Measurements from ENCODE around the gene ELOVL7. TPM values are rescaled to one million over a fixed set of nuclear protein-coding genes. Genes with fewer than 3 reads are reported as not detected.

Gene ELOVL7
- polyA plus RNA-seq, 1 of the 3 experiments (the other 2 are of a cell fraction), result 0.07 TPM

DNA sequence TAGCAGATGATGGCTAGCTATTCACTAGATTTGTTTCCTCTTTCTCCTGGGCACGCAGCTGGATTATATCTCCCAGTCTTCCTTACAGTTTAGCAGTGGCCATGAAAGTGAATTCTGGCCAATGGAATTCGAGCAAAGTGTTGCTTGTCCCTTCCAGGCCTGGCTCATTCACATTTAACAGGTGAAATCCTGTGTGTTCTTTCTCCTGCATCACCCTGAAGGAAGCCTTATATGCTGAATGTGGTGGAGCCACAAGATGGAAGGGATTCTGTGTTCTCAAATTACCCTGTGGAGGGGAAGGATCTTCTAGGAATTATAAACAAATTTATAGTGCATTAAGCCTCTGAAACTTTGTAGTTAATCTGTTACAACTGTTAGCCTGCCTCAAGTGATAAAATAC lies 8.2 kb upstream of the ELOVL7 start:
- no peak overlapping the region for H3K4me3 ChIP-seq (ENCODE audit: low read depth in 2 of 2, low read length in 1 of 2)
- 45% methylated on average over 2 of the region's 2 CpGs for WGBS (ENCODE audit: low lambda C conversion rate)
- H3K79me2 ChIP-seq (ENCODE audit: insufficient read depth), result no peaks in the 10 kb centered on the region
- H3F3A ChIP-seq (replicated peaks; ENCODE audit: insufficient read depth), result no peaks in the 10 kb centered on the region
- no peaks in the 10 kb centered on the region for H3K9me2 ChIP-seq
- TF ChIP-seq EZH2phosphoT487 (IDR thresholded peaks at IDR 0.05; ENCODE audit: borderline replicate concordance, low read depth) (no peak), ZBTB33 (IDR thresholded peaks at IDR 0.05; ENCODE audit: borderline replicate concordance, low read depth) (no peak), GABPA (IDR thresholded peaks at IDR 0.05; ENCODE audit: low read depth) (no peak), TAF1 (IDR thresholded peaks at IDR 0.05; ENCODE audit: borderline replicate concordance, low read depth, low read length) (no peak), TEAD4 (IDR thresholded peaks at IDR 0.05; ENCODE audit: borderline replicate concordance, insufficient read depth) (no peak), RAD21 (IDR thresholded peaks at IDR 0.05; ENCODE audit: low read length) (no peak), YY1 (IDR thresholded peaks at IDR 0.05; ENCODE audit: low read depth) (no peak), REST (IDR thresholded peaks at IDR 0.05; ENCODE audit: low read depth, low read length) (no peak), RXRA (IDR thresholded peaks at IDR 0.05; ENCODE audit: borderline replicate concordance, low read depth) (no peak), NFIC (IDR thresholded peaks at IDR 0.05; ENCODE audit: borderline replicate concordance) (no peak), MXI1 (IDR thresholded peaks at IDR 0.05; ENCODE audit: low read depth, low read length) (no peak), FOXM1 (IDR thresholded peaks at IDR 0.05; ENCODE audit: low read depth) (no peak), NRF1 (IDR thresholded peaks at IDR 0.05; ENCODE audit: low read depth, low read length) (no peak)
- TF ChIP-seq, protein P1, sequence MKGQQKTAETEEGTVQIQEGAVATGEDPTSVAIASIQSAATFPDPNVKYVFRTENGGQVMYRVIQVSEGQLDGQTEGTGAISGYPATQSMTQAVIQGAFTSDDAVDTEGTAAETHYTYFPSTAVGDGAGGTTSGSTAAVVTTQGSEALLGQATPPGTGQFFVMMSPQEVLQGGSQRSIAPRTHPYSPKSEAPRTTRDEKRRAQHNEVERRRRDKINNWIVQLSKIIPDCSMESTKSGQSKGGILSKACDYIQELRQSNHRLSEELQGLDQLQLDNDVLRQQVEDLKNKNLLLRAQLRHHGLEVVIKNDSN (IDR thresholded peaks at IDR 0.05; ENCODE audit: borderline replicate concordance, low read depth), result no peak
- H3K9me3 ChIP-seq, result no peaks in the 10 kb centered on the region
- no peaks in the 10 kb centered on the region for H3K36me3 ChIP-seq (replicated peaks in 1 of 2; ENCODE audit: control insufficient read depth in 1 of 2, insufficient read depth in 2 of 2, low read length in 1 of 2)
- H2AFZ ChIP-seq (ENCODE audit: low read depth), result no peak overlapping the region
- no peak overlapping the region for H3K4me2 ChIP-seq
- no peaks in the 10 kb centered on the region for H3K27me3 ChIP-seq (ENCODE audit: insufficient read depth)
- no peak overlapping the region for H3K9ac ChIP-seq
- POLR2A ChIA-PET, result no interaction called here
- no peaks in the 10 kb centered on the region for H3K4me1 ChIP-seq (ENCODE audit: control insufficient read depth in 1 of 2, insufficient read depth in 2 of 2, low read depth in 1 of 2, low read length in 1 of 2)
- DNase-seq, result no peak
- H4K20me1 ChIP-seq (ENCODE audit: insufficient read depth), result no peaks in the 10 kb centered on the region
- CTCF ChIA-PET, result interaction anchor here (0.7 kb wide), 1 partner anchor 183 kb away, joined by 3 read pairs; no protein-coding TSS in a partner anchor
- H3K27ac ChIP-seq (ENCODE audit: low read depth in 2 of 2, low read length in 1 of 2), result no peak overlapping the region
